AG09319 (cell line): ENCODE measurements around the gene KRTAP12-2.

Source experiments
- DNase-seq: peaks from one replicate; pipeline ENCODE4 v3.0.0-alpha.2; 2010; ENCODE audit warnings: low read depth; ENCODE audit errors: extremely low read depth
- TF ChIP-seq, protein P1 (sequence below): IDR thresholded peaks from 2 replicates; pipeline ENCODE4 v1.5.1; 2011; ENCODE audit warnings: low read depth, mild to moderate bottlenecking, inconsistent platforms, low read length, moderate library complexity

KRTAP12-2 gene

GRCh38 chr21:44706026-44706705, 39.4 kb upstream of the KRTAP12-2 start:
- no peak for DNase-seq
- TF ChIP-seq, protein P1, sequence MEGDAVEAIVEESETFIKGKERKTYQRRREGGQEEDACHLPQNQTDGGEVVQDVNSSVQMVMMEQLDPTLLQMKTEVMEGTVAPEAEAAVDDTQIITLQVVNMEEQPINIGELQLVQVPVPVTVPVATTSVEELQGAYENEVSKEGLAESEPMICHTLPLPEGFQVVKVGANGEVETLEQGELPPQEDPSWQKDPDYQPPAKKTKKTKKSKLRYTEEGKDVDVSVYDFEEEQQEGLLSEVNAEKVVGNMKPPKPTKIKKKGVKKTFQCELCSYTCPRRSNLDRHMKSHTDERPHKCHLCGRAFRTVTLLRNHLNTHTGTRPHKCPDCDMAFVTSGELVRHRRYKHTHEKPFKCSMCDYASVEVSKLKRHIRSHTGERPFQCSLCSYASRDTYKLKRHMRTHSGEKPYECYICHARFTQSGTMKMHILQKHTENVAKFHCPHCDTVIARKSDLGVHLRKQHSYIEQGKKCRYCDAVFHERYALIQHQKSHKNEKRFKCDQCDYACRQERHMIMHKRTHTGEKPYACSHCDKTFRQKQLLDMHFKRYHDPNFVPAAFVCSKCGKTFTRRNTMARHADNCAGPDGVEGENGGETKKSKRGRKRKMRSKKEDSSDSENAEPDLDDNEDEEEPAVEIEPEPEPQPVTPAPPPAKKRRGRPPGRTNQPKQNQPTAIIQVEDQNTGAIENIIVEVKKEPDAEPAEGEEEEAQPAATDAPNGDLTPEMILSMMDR, result no peak

DNA sequence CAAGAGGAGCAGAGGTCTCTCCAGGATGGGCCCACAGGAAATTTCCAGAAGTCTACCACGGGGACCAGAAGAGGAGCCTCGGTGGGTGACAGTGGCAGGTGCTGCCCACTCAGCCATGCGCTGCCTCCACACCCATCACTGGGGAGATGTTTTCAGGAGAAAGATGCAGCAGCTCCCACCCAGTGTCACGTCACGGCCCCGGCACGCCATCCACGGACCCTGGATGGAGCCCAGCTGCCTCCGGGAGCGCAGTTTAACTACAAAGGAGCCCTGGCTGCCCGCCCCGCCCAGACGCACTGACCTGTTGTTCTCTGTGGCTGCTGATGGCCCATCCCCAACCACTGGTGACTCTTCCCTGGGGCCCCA, 37.9 kb upstream of the KRTAP12-2 start:
- TF ChIP-seq, protein P1, result no peak
- no peak for DNase-seq

DNA sequence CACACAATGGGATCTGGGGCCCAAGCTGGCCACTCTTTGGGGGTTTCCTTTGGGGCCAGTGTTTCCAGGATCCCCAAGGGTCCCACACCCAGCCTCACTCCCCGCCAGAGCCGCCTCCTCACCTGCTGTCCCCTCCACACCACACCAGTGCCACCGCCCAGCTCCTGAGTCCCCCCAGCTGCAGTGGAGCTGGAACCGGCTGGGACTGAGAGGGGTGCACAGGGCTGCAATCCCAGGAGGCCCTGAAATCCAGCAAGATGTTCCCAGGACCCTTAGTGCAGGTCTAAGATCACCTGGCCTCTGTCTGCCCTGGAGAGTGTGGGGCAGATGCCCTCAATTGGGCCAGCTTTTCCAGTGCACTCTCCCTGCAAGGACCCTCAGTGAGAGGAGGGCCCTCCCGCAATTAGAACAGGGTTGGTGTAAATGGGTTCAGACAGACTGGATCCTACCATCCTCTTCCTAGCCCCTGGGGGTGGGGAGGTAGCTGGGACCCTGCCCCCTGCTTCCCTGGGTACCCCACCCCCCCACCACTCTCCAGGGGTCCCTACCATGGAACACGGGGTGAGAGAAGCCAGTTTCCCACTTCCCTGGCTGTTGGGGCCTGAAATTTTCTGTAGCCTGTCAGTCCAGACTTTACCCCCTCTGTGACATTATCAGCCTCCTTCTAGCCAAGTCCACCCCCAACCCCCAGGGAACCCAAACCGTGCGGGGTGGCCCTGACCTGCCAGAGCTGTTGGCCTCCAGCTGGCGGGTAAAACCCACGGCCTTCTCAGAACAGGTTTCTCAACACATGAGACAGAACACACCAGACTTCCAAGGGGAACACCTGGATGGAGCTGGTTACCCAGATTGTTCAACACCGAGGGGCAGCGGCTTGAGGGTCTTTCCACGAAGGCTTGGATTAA, 37.3 kb upstream of the KRTAP12-2 start:
- no peak for DNase-seq
- TF ChIP-seq, protein P1, result no peak

DNA sequence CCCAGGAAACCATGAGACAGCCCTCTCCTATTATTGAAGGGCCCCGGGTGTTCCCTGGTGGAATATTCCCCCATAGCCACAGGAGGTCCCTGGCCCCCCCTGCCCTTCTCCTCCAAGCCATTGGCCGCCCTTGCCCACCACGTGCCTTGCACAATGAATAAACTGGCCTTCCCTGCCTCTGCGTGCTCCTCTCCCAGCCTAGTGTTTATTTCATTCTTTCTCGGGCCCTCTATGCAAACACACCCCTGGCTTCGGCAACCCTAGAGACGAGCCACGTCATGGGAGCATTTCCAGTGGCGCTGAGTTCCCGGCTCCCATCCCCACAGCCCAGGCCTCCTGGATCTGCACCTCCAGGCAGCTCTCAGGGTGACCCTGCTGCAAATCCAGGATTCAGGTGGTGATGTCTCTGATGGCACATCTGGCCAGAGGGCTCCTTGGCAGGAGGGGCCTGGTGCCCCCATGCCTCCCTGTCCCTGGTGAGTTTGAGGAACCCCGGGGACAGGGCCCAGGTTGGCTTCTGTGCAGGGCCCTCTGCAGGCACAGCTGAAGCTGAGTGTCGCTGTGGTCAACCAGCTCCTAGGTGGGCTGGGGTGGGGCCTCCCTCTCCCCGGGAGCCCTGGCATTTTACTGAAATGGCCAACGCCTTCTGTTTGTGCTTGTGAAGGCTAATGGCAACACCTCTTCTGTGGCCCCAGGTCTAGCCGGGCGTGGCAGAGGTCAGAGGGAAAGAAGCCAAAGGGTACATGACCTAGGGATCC, 36.4 kb upstream of the KRTAP12-2 start:
- no peak for DNase-seq

GRCh38 chr21:44702111-44702972, 35.6 kb upstream of the KRTAP12-2 start:
- TF ChIP-seq, protein P1, result no peak
- DNase-seq, result no peak

More for the DNA sequence above, 36.4 kb upstream of the KRTAP12-2 start:
- TF ChIP-seq, protein P1, result no peak

- TF ChIP-seq, protein P1, result no peak
- DNase-seq, result no peak
Observed at GRCh38 chr21:44701541-44701940, 34.8 kb upstream of the KRTAP12-2 start.
